ENCODE results near the gene KLLN. TPM values are rescaled to one million over a fixed set of nuclear protein-coding genes. Genes with fewer than 3 reads are reported as not detected.

The KLLN gene
- 0.54 and 0.97 TPM in 2 replicates for total RNA-seq

DNA sequence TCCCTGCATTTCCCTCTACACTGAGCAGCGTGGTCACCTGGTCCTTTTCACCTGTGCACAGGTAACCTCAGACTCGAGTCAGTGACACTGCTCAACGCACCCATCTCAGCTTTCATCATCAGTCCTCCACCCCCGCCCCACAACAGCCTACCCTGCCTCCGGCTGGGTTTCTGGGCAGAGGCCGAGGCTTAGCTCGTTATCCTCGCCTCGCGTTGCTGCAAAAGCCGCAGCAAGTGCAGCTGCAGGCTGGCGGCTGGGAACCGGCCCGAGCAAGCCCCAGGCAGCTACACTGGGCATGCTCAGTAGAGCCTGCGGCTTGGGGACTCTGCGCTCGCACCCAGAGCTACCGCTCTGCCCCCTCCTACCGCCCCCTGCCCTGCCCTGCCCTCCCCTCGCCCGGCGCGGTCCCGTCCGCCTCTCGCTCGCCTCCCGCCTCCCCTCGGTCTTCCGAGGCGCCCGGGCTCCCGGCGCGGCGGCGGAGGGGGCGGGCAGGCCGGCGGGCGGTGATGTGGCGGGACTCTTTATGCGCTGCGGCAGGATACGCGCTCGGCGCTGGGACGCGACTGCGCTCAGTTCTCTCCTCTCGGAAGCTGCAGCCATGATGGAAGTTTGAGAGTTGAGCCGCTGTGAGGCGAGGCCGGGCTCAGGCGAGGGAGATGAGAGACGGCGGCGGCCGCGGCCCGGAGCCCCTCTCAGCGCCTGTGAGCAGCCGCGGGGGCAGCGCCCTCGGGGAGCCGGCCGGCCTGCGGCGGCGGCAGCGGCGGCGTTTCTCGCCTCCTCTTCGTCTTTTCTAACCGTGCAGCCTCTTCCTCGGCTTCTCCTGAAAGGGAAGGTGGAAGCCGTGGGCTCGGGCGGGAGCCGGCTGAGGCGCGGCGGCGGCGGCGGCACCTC is at the start of gene KLLN, which contains the start of gene PTEN:
TSS of gene KLLN (minus strand) at position 481 of the 891 bp plus-strand sequence. CDS start 1,046 bp downstream, outside the sequence.
TSS of gene PTEN (plus strand) at position 573 of the 891 bp plus-strand sequence. CDS start 845 bp downstream, outside the sequence.

GRCh38 chr10:87817609-87818504 is 45.5 kb downstream of the KLLN start, which contains the start of gene ATAD1:
ATAD1 (minus strand) TSS chr10:87818226; CDS start chr10:87814599, 3,627 bp downstream.

Other genes with a start within 250 kb of the KLLN start
- gene PAPSS2, start 203.7 kb downstream of the KLLN start, total RNA-seq: 220 and 223 TPM in 2 replicates
- gene ATAD1, start 45.3 kb downstream of the KLLN start, total RNA-seq: 25.1 and 26.4 TPM in 2 replicates
- 51.5 and 57.9 TPM in 2 replicates for gene PTEN, start 92 bp upstream of the KLLN start, total RNA-seq